GM12864 (cell line): ENCODE results near the gene PSKH1.

Experiments used
- DNase-seq: peaks from one replicate; pipeline ENCODE4 v3.0.0-alpha.2; 2011; ENCODE audit warnings: low read depth
- H3K4me3 ChIP-seq: 2 replicates; pipeline ENCODE4 v1.5.1; 2011; ENCODE audit warnings: mild to moderate bottlenecking, low read depth, low read length, control low read depth
- CTCF ChIP-seq: IDR thresholded peaks from 2 replicates; pipeline ENCODE4 v1.5.1; 2011; ENCODE audit warnings: low read depth, mild to moderate bottlenecking, moderate library complexity, low read length, control low read depth, inconsistent platforms; ENCODE audit errors: missing control alignments

Gene PSKH1

GRCh38 chr16:67961551-67961957 is 68.5 kb downstream of the PSKH1 start:
- no peak for TF ChIP-seq CTCF

GRCh38 chr16:67962135-67962534 is 69.1 kb downstream of the PSKH1 start:
- TF ChIP-seq CTCF, result no peak
- no peak for DNase-seq
- no peak overlapping the region for H3K4me3 ChIP-seq

More at GRCh38 chr16:67961551-67961957, 68.5 kb downstream of the PSKH1 start:
- no peak for DNase-seq
- H3K4me3 ChIP-seq, result no peak overlapping the region

GRCh38 chr16:67963292-67963661 is 70.2 kb downstream of the PSKH1 start:
- no peak overlapping the region for H3K4me3 ChIP-seq
- TF ChIP-seq CTCF, result no peak
- no peak for DNase-seq

GRCh38 chr16:67963662-67964321 is 70.7 kb downstream of the PSKH1 start:
- no peak for TF ChIP-seq CTCF
- DNase-seq, result no peak
- H3K4me3 ChIP-seq, result no peak overlapping the region

- no peak for TF ChIP-seq CTCF
- no peak for DNase-seq
- no peak overlapping the region for H3K4me3 ChIP-seq
These were observed 71.5 kb downstream of the PSKH1 start for GRCh38 chr16:67964477-67965131.

GRCh38 chr16:67965668-67966548 is 72.9 kb downstream of the PSKH1 start:
- H3K4me3 ChIP-seq, result no peak overlapping the region; the same call in 1 of the 2 replicates
- DNase-seq, result no peak
- TF ChIP-seq CTCF, result no peak
